Ishikawa (cell line): Measurements from ENCODE around the gene TXNL4B.

Source experiments
- CEBPB ChIP-seq: IDR thresholded peaks from 2 replicates; pipeline ENCODE4 v1.6.1; 2012
- CREB1 ChIP-seq: IDR thresholded peaks from 2 replicates; pipeline ENCODE4 v1.6.1; 2012; ENCODE audit warnings: low read depth
- EGR1 ChIP-seq: IDR thresholded peaks from 2 replicates; pipeline ENCODE4 v1.6.1; 2012
- EP300 ChIP-seq: IDR thresholded peaks from 2 replicates; pipeline ENCODE4 v1.6.1; 2012; ENCODE audit warnings: borderline replicate concordance
- FOXM1 ChIP-seq: IDR thresholded peaks from 2 replicates; pipeline ENCODE4 v1.6.1; 2012; ENCODE audit warnings: low read depth, borderline replicate concordance
- NFIC ChIP-seq: IDR thresholded peaks from 2 replicates; pipeline ENCODE4 v1.6.1; 2012
- RAD21 ChIP-seq: IDR thresholded peaks from 2 replicates; pipeline ENCODE4 v1.6.1; 2012; ENCODE audit warnings: low read depth
- TAF1 ChIP-seq: IDR thresholded peaks from 2 replicates; pipeline ENCODE4 v1.6.1; 2012; ENCODE audit warnings: low read depth, mild to moderate bottlenecking
- TCF12 ChIP-seq: IDR thresholded peaks from 2 replicates; pipeline ENCODE4 v1.6.1; 2012; ENCODE audit warnings: low read depth
- TEAD4 ChIP-seq: IDR thresholded peaks from 2 replicates; pipeline ENCODE4 v1.6.1; 2012
- YY1 ChIP-seq: IDR thresholded peaks from 2 replicates; pipeline ENCODE4 v1.6.1; 2012; ENCODE audit warnings: low read depth
- ZBTB7A ChIP-seq: IDR thresholded peaks from 2 replicates; pipeline ENCODE4 v1.6.1; 2012; ENCODE audit warnings: low read depth
- TF ChIP-seq, protein P1 (sequence below): IDR thresholded peaks from 2 replicates; pipeline ENCODE4 v1.6.1; 2012; ENCODE audit warnings: low read depth, mild to moderate bottlenecking
- TF ChIP-seq, protein P2 (sequence below): IDR thresholded peaks from 2 replicates; pipeline ENCODE4 v1.6.1; 2012
- TF ChIP-seq, protein P3 (sequence below): IDR thresholded peaks from 2 replicates; pipeline ENCODE4 v1.6.1; 2012

The TXNL4B gene

DNA sequence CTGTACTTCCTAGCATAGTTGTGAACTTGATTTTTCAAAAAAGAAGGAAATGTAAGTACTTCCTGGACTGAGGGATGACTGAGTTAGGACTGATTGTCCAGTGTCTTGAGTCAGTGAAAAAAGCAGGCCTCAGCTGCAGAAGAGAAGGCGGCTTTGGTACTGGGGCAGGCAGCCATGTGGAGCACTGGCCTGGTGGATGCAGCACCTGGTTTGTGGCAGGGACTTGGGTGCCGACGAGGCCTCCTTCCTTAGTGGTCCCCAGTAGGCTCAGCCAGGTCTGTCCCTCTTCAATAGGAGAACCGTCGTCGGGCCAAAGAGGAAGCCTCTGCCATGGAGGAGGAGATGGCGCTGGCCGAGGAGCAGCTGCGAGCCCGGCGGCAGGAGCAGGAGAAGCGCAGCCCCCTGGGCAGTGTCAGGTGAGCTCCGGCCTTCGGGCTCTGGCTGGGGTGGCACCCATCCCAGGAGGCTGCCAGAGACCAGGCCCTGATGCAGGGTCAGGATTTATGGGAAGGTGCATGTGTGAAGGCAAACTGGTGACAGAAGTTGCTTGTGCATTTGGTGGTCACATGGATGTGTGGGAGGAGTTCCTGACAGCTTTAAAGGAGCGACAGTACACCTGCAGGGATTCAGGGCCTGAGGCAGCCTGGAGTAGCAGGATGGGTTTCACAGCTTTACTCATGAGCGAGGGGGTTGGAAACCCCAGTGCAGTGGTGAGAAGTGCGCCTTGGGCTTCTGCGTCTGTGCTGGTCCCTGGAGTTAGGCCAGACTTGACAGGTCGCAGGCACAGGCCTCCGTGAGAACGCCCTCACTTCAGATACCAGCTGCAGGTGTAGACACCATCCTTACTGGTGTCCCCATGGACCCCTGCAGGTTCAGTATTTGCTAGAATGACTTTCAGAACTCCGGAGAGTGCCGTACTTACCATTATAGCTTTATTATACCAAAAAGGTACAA, 17.5 kb upstream of the TXNL4B start:
- TF ChIP-seq TCF12, result no peak
- TF ChIP-seq YY1, result no peak
- TF ChIP-seq ZBTB7A, result no peak
- TF ChIP-seq TAF1, result no peak
- TF ChIP-seq NFIC, result no peak
- TF ChIP-seq, protein P1, sequence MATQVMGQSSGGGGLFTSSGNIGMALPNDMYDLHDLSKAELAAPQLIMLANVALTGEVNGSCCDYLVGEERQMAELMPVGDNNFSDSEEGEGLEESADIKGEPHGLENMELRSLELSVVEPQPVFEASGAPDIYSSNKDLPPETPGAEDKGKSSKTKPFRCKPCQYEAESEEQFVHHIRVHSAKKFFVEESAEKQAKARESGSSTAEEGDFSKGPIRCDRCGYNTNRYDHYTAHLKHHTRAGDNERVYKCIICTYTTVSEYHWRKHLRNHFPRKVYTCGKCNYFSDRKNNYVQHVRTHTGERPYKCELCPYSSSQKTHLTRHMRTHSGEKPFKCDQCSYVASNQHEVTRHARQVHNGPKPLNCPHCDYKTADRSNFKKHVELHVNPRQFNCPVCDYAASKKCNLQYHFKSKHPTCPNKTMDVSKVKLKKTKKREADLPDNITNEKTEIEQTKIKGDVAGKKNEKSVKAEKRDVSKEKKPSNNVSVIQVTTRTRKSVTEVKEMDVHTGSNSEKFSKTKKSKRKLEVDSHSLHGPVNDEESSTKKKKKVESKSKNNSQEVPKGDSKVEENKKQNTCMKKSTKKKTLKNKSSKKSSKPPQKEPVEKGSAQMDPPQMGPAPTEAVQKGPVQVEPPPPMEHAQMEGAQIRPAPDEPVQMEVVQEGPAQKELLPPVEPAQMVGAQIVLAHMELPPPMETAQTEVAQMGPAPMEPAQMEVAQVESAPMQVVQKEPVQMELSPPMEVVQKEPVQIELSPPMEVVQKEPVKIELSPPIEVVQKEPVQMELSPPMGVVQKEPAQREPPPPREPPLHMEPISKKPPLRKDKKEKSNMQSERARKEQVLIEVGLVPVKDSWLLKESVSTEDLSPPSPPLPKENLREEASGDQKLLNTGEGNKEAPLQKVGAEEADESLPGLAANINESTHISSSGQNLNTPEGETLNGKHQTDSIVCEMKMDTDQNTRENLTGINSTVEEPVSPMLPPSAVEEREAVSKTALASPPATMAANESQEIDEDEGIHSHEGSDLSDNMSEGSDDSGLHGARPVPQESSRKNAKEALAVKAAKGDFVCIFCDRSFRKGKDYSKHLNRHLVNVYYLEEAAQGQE, result no peak
- no peak for TF ChIP-seq CEBPB
- no peak for TF ChIP-seq RAD21
- TF ChIP-seq EGR1, result no peak
- no peak for TF ChIP-seq FOXM1
- TF ChIP-seq, protein P2, sequence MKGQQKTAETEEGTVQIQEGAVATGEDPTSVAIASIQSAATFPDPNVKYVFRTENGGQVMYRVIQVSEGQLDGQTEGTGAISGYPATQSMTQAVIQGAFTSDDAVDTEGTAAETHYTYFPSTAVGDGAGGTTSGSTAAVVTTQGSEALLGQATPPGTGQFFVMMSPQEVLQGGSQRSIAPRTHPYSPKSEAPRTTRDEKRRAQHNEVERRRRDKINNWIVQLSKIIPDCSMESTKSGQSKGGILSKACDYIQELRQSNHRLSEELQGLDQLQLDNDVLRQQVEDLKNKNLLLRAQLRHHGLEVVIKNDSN, result no peak
- TF ChIP-seq TEAD4, result no peak

DNA sequence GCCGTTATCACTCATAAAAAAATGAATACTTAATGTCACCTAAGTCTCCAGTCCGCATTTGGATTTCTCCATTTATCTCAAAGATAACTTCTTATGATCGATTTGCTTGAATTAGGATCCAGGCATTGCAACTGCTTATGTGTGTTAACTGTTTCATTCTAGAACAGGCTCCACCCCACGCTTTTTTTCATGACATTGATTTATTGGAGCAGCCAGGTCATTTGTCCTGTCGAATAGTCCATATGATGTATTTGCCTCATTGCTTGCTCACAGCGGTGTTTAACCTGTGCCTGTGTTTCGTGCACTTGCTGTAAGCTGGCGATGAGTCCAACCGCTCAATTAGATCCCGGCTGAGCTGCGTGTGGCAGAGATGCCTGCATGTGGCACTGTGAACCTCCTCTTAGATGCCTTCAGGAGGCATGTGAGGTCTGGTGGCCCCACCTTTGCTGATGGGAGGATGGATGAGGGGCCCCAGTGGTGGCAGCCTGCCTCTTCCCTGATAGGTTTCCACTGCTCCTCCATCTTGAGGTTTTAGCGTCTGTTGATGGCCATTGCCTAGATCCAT, 16.6 kb upstream of the TXNL4B start:
- TF ChIP-seq EGR1 (no peak), YY1 (no peak), FOXM1 (no peak), EP300 (no peak), TAF1 (no peak), TCF12 (no peak), RAD21 (no peak), CREB1 (no peak), ZBTB7A (no peak), CEBPB (no peak), NFIC (no peak), TEAD4 (no peak)
- TF ChIP-seq, protein P2, result no peak
- TF ChIP-seq, protein P3, sequence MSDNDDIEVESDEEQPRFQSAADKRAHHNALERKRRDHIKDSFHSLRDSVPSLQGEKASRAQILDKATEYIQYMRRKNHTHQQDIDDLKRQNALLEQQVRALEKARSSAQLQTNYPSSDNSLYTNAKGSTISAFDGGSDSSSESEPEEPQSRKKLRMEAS, result no peak
- TF ChIP-seq, protein P1, result no peak

DNA sequence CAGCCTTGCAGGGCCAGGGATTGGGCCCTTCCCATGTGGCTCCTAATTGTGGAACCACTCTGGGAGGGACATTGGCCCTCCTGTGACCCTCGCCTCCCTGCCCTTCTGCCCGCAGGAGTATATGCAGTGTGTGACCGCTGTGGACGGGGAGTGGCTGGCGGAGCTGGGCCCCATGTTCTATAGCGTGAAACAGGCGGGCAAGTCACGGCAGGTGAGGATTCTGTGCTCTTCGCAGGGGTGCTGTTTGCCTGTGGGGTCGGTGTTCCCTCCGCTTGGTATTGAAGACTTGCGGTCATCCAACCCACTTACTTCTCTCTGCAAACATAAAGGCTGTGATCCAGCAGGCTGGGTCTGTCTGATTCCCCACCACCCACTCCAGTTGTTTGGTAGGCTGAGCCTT, 15.9 kb upstream of the TXNL4B start:
- TF ChIP-seq, protein P1, result no peak
- TF ChIP-seq, protein P3, result no peak
- TF ChIP-seq TEAD4 (no peak), CEBPB (no peak), RAD21 (no peak), FOXM1 (no peak), EP300 (no peak), ZBTB7A (no peak), YY1 (no peak), TAF1 (no peak), CREB1 (no peak)
